Measurements from ENCODE around the gene LRP5. TPM values are rescaled to one million over a fixed set of nuclear protein-coding genes. Genes with fewer than 3 reads are reported as not detected.
A peak's percentile ranks its signal among the peaks of the same experiment; 100 is the strongest.

Gene LRP5
- total RNA-seq, 2 experiments from 2014 or later: 10.5 to 15.3 TPM

DNA sequence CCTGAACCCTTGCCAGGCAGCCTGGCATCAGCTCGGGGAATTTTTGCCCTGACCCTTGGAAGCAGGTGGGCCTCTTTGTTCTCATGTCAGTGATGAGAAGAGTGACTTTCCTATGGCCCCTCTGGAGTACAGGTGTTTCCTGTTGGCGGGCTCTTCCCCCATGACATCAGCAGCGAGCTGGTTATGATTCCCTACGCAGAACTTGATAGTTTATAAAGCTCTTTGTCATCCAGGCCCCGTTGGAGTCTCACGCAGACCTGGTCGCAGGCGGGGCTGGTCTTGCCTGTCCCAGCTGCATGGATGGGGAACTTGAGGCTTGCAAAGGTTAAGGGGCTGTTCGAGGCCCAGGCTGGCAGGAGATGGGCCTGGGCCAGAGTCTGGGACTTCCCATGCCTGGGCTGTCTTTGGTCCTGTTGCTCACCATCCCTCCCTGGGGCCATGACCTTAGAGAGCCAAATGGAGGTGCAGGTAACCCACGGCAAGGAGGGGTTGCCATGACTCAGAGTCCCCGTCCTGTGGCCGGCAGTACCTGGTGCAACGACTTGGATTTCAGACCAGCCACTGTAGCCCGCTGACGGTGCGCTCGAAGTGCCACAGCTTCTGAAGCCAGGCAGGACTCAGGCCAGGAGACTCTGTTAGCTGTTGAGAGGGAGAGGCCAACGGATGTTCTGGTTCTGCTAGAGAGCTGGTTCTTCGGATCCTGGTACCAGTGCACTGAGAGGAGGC, 102.3 kb downstream of the LRP5 start:
- Mint-ChIP-seq H3K9me3 (no peaks in the 10 kb centered on the region), H3K27ac (no peak overlapping the region), H3K4me3 (no peak overlapping the region), H3K36me3 (ENCODE audit: low read depth) (peaks cover 8% of the 10 kb centered on the region), H3K27me3 (no peaks in the 10 kb centered on the region), H3K4me1 (ENCODE audit: low read depth) (peaks cover 5% of the 10 kb centered on the region)
- intact Hi-C loops (cut with micrococcal nuclease): no loop called here
- ATAC-seq: no peak
- POLR2A ChIA-PET: interaction anchor here (0.7 to 0.9 kb wide), 2 partner anchors 9 to 24 kb away, joined by 3 read pairs; no protein-coding TSS in a partner anchor
- CTCF ChIA-PET: no interaction called here
- TF ChIP-seq, protein P1, sequence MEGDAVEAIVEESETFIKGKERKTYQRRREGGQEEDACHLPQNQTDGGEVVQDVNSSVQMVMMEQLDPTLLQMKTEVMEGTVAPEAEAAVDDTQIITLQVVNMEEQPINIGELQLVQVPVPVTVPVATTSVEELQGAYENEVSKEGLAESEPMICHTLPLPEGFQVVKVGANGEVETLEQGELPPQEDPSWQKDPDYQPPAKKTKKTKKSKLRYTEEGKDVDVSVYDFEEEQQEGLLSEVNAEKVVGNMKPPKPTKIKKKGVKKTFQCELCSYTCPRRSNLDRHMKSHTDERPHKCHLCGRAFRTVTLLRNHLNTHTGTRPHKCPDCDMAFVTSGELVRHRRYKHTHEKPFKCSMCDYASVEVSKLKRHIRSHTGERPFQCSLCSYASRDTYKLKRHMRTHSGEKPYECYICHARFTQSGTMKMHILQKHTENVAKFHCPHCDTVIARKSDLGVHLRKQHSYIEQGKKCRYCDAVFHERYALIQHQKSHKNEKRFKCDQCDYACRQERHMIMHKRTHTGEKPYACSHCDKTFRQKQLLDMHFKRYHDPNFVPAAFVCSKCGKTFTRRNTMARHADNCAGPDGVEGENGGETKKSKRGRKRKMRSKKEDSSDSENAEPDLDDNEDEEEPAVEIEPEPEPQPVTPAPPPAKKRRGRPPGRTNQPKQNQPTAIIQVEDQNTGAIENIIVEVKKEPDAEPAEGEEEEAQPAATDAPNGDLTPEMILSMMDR (IDR thresholded peaks at IDR 0.05): no peak
- peak; percentile 12 for DNase-seq

DNA sequence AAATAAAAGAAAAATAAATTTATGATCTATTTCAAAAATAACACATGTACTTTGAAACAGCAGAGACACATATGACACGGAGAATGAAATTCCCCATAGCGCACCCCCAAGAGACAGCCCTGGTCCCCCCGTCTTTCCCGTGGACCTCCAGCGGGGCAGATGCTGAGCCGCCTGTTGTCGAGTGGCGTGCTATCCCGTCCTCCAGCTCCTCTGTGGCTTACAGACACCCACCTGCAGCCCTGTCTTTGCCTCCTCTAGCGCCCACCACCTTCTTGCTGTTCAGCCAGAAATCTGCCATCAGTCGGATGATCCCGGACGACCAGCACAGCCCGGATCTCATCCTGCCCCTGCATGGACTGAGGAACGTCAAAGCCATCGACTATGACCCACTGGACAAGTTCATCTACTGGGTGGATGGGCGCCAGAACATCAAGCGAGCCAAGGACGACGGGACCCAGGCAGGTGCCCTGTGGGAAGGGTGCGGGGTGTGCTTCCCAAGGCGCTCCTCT, 103.7 kb downstream of the LRP5 start:
- intact Hi-C loops (cut with micrococcal nuclease): no loop called here
- Mint-ChIP-seq H3K36me3 (ENCODE audit: low read depth) (peaks cover 8% of the 10 kb centered on the region), H3K27ac (no peak overlapping the region), H3K4me3 (no peak overlapping the region), H3K9me3 (no peaks in the 10 kb centered on the region), H3K27me3 (no peaks in the 10 kb centered on the region), H3K4me1 (ENCODE audit: low read depth) (peaks cover 5% of the 10 kb centered on the region)
- DNase-seq (no peak), ATAC-seq (no peak)
- POLR2A ChIA-PET: interaction anchor here (0.5 to 0.6 kb wide), 2 partner anchors 139 to 268 kb away, joined by 3 read pairs; partner anchors contain the start of gene GAL
- CTCF ChIA-PET: no interaction called here
- TF ChIP-seq, protein P1 (IDR thresholded peaks at IDR 0.05): no peak

DNA sequence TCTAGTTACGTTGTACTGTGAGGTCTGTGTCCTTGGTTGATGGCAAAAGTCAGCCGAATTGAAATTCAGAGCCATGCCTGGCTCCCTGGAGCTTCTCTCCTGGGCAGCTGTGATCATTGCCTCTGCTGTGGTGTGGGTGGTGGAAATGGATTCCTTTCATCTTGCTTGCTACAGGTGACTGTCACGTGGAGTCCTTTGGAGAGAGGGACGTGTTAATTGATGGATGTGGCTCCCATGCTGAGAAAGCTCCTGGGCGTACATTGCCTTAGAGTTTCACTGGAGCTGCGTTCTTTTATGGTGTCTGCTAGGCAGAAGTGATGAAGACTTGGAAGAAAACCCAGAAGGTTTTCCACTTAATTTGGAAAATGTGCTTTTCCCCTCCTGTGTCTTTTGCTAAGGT, 106.3 kb downstream of the LRP5 start:
- intact Hi-C loops (cut with micrococcal nuclease): no loop called here
- peaks cover 5% of the 10 kb centered on the region for H3K4me1 Mint-ChIP-seq (ENCODE audit: low read depth)
- POLR2A ChIA-PET: no interaction called here
- no peak overlapping the region for H3K27ac Mint-ChIP-seq
- no peaks in the 10 kb centered on the region for H3K9me3 Mint-ChIP-seq
- H3K27me3 Mint-ChIP-seq: no peaks in the 10 kb centered on the region
- ATAC-seq (no peak), DNase-seq (no peak)
- CTCF ChIA-PET: no interaction called here
- H3K36me3 Mint-ChIP-seq (ENCODE audit: low read depth): peaks cover 8% of the 10 kb centered on the region
- H3K4me3 Mint-ChIP-seq: no peak overlapping the region
- TF ChIP-seq, protein P1 (IDR thresholded peaks at IDR 0.05): no peak

DNA sequence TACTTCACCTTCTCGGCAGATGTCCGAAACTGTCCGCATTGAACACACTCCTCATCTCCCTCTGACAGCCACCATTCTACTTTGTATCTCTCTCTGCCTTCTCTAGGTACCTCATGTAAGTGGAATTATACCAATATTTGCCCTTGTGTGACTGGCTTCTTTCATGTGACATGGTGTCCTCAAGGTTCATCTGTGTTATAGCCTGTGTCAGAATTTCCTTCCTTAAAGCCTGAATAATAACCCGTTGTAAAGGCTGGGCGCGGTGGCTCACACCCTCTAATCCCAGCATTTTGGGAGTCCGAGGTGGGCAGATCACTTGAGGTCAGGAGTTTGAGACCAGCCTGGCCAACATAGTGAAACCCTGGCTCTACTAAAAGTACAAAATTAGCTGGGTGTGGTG, 107.8 kb downstream of the LRP5 start:
- ChIA-PET POLR2A (interaction anchor here (1.0 kb wide), 1 partner anchor 46 kb away, joined by 3 read pairs; no protein-coding TSS in a partner anchor), CTCF (no interaction called here)
- TF ChIP-seq, protein P1 (IDR thresholded peaks at IDR 0.05): no peak
- no peak for ATAC-seq
- peaks cover 5% of the 10 kb centered on the region for H3K4me1 Mint-ChIP-seq (ENCODE audit: low read depth)
- H3K36me3 Mint-ChIP-seq (ENCODE audit: low read depth): peaks cover 8% of the 10 kb centered on the region
- H3K27ac Mint-ChIP-seq: no peak overlapping the region
- H3K4me3 Mint-ChIP-seq: no peak overlapping the region
- H3K9me3 Mint-ChIP-seq: no peaks in the 10 kb centered on the region
- H3K27me3 Mint-ChIP-seq: no peaks in the 10 kb centered on the region
- no peak for DNase-seq
- intact Hi-C loops (cut with micrococcal nuclease): no loop called here

DNA sequence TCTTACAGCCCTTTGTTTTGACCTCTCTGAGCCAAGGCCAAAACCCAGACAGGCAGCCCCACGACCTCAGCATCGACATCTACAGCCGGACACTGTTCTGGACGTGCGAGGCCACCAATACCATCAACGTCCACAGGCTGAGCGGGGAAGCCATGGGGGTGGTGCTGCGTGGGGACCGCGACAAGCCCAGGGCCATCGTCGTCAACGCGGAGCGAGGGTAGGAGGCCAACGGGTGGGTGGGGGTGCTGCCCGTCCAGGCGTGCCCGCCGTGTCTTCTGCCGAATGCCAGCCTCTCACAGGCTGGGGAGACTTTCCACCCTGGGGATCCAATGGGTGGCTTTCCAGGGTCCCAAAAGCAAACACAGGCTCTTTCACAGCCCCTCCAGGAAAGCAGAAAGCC, 111.1 kb downstream of the LRP5 start:
- Mint-ChIP-seq H3K4me1 (ENCODE audit: low read depth) (no peaks in the 10 kb centered on the region), H3K27ac (no peak overlapping the region), H3K4me3 (no peak overlapping the region), H3K9me3 (peaks cover 3% of the 10 kb centered on the region), H3K27me3 (no peaks in the 10 kb centered on the region), H3K36me3 (ENCODE audit: low read depth) (peaks cover 6% of the 10 kb centered on the region)
- intact Hi-C loops (cut with micrococcal nuclease): no loop called here
- no peak for DNase-seq
- CTCF ChIA-PET: no interaction called here
- TF ChIP-seq, protein P1 (IDR thresholded peaks at IDR 0.05): no peak
- ATAC-seq: no peak
- POLR2A ChIA-PET: interaction anchor here (0.5 to 0.7 kb wide), 2 partner anchors 9 to 636 kb away, joined by 3 read pairs; no protein-coding TSS in a partner anchor
